GM12872 (cell line): ENCODE data around the gene PPHLN1.

ENCODE experiments used
- CTCF ChIP-seq: IDR thresholded peaks from 3 replicates; pipeline ENCODE4 v1.5.1; 2011; ENCODE audit warnings: low read depth, mild to moderate bottlenecking, low read length, moderate library complexity; ENCODE audit not compliant: insufficient read depth

PPHLN1 gene

GRCh38 chr12:42338280-42338679 is 12.3 kb downstream of the PPHLN1 start:
- no peak for TF ChIP-seq CTCF

GRCh38 chr12:42342028-42342427 is 16.1 kb downstream of the PPHLN1 start:
- no peak for TF ChIP-seq CTCF

GRCh38 chr12:42343721-42344120 is 17.8 kb downstream of the PPHLN1 start:
- no peak for TF ChIP-seq CTCF

GRCh38 chr12:42346403-42347002 is 20.5 kb downstream of the PPHLN1 start:
- TF ChIP-seq CTCF: no peak

- TF ChIP-seq CTCF: no peak
These were observed 30.4 kb downstream of the PPHLN1 start for GRCh38 chr12:42356344-42356743.

- TF ChIP-seq CTCF: no peak
These were observed 34.9 kb downstream of the PPHLN1 start for GRCh38 chr12:42360747-42361403.

- no peak for TF ChIP-seq CTCF
These were observed 36.1 kb downstream of the PPHLN1 start for GRCh38 chr12:42361909-42362646.
